HG03575 (cell line): ENCODE data around the gene HOXA7.

Source experiments
- ATAC-seq: cut with Tn5 transposase; IDR thresholded peaks from one replicate; pipeline ENCODE4 v1.9.1; 2021; ENCODE audit not compliant: unreplicated experiment, insufficient number of reproducible peaks, low FRiP score; ENCODE audit errors: extremely low read depth

HOXA7 gene

GRCh38 chr7:27116031-27116961 lies 40.2 kb downstream of the HOXA7 start:
- ATAC-seq = no peak

GRCh38 chr7:27115221-27116026 lies 41.1 kb downstream of the HOXA7 start:
- ATAC-seq = no peak

- no peak for ATAC-seq
Measured at GRCh38 chr7:27114881-27115220, 41.6 kb downstream of the HOXA7 start.

GRCh38 chr7:27113991-27114769 lies 42.3 kb downstream of the HOXA7 start:
- no peak for ATAC-seq

GRCh38 chr7:27112955-27113949 lies 43.2 kb downstream of the HOXA7 start:
- no peak for ATAC-seq

- ATAC-seq = no peak
Measured at GRCh38 chr7:27112361-27112760, 44.1 kb downstream of the HOXA7 start.

GRCh38 chr7:27111751-27112277 lies 44.7 kb downstream of the HOXA7 start:
- ATAC-seq = no peak

- no peak for ATAC-seq
Measured at GRCh38 chr7:27111042-27111750, 45.3 kb downstream of the HOXA7 start.

- ATAC-seq = no peak
Measured at GRCh38 chr7:27110186-27111031, 46.1 kb downstream of the HOXA7 start.

- no peak for ATAC-seq
Measured at GRCh38 chr7:27109466-27110185, 46.8 kb downstream of the HOXA7 start.

- ATAC-seq = no peak
Measured at GRCh38 chr7:27108390-27109127, 47.9 kb downstream of the HOXA7 start.

GRCh38 chr7:27107391-27108381 lies 48.8 kb downstream of the HOXA7 start:
- ATAC-seq = no peak

- ATAC-seq = no peak
Measured at GRCh38 chr7:27106901-27107240, 49.6 kb downstream of the HOXA7 start.

GRCh38 chr7:27106181-27106900 lies 50.1 kb downstream of the HOXA7 start:
- ATAC-seq = no peak
